GM21825 (cell line): ENCODE data around the gene PTGDR.

Source experiments
- ATAC-seq: cut with Tn5 transposase; IDR thresholded peaks from one replicate; pipeline ENCODE4 v1.9.1; 2021; ENCODE audit warnings: mild to moderate bottlenecking, moderate library complexity; ENCODE audit not compliant: unreplicated experiment

PTGDR gene

DNA sequence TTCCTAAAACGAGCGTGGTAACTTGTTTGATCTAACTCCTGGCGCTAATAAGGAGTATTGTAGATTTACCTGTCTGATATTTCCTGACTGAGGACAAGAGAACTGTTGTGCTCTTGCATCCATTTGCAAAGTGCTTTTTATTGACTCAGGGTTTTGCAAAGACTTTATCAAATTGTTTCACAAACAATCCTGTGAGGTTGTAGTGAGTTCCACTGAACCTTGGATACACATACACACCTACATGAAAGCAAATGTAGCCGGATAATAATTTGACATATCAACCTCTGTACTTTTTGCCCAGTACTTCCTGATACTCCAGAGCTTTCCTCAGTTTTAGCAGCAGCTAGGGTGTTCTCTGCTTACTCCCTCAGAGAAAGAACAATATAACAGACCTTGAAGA lies 39.9 kb downstream of the PTGDR start:
- no peak for ATAC-seq

DNA sequence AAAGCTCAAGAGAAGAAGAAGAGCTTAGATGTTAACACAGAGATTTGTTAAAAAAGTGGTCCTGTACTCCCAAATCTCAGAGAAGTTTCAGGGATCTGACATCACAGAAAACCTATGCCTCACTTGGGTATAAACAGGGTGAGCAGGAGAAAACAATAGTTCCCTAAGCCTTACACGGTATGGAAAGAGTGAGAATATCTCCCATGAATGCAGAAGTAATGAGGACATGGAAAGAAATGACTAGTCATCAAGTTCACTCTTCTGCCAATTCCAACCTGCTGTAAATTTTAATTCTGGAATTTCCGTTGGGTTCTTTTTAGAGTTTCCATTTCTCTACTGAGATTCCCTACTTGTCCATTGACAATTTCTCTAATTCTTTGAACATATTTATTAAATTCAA lies 40.4 kb downstream of the PTGDR start:
- ATAC-seq, result no peak

DNA sequence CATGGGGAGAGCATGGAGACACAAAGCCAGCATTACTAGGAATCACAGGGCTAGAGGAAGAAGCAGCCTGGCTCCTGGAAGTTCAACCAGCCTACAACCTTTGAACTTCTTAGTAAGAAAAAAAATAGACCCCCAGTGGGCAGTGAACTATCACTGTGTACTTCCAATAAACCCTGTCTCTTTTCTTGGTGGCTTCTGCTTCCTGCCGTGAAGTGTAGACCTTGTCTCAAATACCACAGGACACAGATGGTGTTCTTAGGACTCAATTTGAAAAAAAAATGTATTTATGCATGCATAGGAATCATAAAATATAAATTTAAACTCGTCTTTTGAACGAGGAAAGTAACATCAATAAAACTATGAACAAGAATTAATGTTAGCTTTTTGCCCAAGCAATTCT lies 43.0 kb downstream of the PTGDR start:
- no peak for ATAC-seq

DNA sequence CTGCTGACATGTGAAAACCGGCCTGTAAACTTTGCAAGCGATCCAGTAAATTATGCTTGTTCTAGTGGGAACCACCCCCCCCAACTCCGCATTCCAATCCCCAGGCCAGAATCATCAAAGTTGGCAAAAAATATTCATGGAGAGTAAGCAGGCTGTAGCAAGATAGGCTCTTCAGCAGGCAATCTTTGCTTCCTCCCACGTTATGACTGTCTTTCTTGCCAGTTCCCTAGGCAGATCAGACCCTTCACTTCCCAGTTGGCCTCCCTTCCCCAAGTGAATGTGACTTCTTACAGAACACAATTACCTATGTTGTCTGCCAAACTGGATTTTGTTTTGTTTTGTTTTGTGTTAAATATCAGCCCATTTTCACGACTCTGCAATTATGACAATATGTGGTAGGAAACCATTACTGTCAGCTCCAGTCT lies 45.4 kb downstream of the PTGDR start:
- ATAC-seq, result no peak

DNA sequence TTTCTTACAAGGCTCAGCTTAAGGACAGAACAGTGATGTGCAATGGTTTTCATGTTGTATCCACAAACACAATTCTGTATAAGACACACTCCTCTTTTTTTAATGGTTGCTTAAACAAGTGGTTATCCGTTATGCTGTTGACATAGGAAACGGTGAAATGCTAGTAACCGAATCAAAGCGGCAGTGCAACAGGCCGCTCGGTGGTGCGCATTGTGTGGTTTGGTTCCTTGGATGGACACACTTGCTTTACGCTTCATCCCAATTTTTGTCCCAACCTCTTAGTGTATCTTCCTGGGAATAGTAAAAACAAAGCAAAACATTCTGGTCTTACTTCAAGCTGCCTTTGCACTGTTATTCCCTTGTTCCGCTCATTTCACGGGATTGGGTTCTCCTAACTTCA lies 46.0 kb downstream of the PTGDR start:
- no peak for ATAC-seq

DNA sequence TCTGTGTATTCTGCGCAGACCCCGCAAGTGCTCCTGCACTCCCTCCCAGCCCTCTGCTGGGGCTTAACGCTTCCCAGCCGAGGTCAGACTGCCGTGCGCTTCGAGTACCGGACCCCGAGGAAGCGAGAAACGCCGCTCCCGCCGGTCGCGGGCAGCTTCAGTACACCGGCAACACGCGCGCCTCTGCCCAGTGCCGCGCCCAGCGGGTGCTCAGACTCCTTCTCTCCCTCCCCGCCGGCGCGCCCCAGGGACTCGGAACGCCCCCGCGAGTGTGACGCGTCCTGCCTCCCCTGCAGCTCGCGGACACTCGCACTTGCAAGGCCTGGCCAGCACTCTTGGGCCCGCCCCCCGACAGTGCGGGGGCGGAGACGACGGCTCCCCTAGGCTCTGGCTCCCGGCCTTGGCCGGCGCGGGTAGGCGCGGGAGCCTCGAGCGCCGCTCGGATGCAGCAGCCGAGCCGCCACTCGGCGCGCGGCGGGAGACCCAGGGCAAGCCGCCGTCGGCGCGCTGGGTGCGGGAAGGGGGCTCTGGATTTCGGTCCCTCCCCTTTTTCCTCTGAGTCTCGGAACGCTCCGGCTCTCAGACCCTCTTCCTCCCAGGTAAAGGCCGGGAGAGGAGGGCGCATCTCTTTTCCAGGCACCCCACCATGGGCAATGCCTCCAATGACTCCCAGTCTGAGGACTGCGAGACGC lies 46.6 kb downstream of the PTGDR start, which contains the start of gene PTGER2:
Gene PTGER2 (plus strand): TSS at position 410 of the 692 bp plus-strand sequence. CDS start 237 bp downstream, at position 647.
- no peak for ATAC-seq

DNA sequence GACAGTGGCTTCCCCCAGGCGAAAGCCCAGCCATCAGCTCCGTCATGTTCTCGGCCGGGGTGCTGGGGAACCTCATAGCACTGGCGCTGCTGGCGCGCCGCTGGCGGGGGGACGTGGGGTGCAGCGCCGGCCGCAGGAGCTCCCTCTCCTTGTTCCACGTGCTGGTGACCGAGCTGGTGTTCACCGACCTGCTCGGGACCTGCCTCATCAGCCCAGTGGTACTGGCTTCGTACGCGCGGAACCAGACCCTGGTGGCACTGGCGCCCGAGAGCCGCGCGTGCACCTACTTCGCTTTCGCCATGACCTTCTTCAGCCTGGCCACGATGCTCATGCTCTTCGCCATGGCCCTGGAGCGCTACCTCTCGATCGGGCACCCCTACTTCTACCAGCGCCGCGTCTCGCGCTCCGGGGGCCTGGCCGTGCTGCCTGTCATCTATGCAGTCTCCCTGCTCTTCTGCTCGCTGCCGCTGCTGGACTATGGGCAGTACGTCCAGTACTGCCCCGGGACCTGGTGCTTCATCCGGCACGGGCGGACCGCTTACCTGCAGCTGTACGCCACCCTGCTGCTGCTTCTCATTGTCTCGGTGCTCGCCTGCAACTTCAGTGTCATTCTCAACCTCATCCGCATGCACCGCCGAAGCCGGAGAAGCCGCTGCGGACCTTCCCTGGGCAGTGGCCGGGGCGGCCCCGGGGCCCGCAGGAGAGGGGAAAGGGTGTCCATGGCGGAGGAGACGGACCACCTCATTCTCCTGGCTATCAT lies 47.3 kb downstream of the PTGDR start:
- no peak for ATAC-seq

DNA sequence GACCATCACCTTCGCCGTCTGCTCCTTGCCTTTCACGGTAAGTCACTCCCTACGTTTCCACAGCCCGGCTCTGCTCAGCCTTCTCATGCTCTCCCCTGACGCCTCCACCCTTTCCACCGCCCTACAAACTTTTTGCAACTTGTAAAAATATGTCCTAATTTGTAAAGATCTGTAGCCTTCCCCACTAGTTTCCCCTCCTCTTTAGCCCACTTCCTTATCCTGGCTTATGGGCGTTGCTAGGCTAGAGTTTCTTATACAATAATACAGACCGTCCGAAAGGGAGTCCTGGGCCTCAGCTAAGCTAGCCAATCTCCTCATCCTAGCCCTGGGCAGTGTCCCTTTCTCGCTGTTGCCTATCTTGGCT lies 47.8 kb downstream of the PTGDR start:
- ATAC-seq, result no peak

DNA sequence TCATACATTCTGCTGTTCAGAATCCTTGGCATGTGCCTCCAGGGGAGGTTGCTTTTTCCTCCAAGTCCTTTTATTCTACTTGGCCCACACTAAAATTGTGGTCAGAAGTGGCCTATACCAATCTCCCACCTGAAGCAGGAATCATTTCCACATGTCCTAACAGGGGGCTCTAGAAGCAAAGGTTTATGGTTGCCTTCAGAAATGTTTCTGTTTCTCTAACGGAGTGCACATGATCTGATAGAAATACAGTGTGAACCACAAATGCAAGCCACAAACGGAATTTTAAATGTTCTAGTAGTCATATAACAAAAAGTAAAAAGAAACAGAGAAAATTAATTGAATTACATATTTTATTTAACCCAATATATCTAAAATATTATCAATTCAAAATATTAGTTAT lies 50.6 kb downstream of the PTGDR start:
- no peak for ATAC-seq

DNA sequence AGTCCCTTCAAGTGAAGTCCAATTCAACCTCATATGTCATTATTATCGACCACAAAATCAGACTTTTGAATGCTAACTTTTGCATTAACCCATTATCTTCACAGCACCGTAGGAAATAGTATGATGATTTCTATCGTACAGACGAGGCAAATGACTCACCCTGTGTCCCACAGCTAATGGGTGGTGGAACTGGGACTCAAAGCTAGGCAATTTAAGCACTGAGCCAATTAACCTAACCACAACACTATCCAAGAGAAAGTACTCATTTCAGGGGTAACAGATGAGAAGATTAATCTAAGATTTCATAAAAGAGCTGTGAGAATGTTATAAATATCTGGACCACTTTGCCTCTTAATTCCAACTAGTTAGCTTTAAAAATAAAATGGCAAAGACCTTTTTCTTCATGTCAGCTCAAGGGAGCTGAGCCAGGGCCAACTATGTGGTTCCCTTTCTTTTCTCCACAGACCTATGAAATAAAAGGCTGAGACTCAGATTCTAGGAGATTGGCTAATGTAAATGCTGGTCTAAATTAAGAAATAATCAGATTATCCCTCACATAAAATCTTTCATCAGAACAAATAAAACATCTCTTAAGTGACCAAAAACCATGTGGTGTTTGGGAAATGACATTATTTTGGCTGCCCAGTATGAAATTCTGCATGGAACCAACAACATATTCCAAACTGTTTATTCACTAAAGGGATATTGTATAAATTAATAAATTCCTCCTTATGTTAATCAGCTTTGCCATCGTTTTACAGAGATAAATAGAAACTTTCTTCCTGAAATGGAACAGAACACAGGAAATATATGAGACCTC lies 51.5 kb downstream of the PTGDR start:
- no peak for ATAC-seq

DNA sequence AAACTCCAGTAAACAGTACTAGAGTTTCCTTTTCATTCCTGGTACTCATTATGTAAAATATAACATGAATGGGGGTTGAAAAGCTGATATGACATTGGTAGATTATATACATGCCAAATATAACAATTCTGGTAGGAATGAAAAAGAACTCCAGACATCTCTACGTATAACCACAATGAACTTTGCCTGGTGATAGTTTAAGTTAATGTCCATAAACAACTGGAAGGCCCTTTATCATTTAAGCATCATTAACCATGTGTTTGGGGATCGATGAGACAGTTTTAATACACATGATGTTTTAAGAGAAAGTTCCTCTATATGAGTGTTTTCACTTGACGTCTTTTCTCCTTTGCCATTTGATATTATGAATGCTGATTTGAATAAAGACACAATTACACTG lies 52.4 kb downstream of the PTGDR start:
- no peak for ATAC-seq

DNA sequence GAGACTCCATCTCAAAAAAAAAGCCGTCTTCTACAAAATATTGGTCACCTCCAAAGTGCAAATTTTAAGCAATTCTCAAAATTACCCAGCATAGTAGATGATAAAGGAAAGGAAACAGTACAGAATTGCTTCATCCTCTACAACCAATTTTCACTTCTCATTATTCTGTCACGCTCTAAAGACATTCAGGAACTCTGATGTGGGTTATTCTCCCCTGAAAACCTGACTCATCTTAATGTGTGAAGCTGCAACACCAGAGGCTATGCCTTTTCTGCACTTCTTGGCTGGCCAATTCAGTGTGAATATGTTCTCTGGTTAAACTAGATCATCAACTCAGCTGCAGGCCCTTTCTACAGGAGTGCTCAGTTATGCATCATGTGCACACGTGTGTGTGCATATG lies 57.6 kb downstream of the PTGDR start:
- peak; percentile 96 for ATAC-seq

DNA sequence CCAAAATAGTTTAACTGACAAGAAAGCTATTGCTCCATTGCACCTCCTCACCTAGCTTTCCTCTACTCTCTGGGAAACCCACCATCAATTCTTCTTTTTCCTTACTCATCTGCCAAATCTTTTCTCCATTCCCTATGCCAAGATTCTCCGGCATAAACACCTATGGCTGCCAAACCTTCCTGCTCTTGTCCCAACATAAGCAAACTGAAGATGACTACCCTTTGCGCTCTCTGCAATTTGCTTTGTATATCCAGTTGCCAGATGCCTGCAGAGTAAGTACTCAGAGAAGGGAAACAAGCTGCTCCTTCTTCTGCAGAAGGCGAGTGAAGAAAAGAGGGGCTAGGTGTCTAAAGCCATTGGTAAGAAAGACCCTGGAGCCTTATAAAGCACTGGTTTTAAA lies 58.1 kb downstream of the PTGDR start:
- no peak for ATAC-seq
